Measurements from ENCODE around the gene BIK.

DNA sequence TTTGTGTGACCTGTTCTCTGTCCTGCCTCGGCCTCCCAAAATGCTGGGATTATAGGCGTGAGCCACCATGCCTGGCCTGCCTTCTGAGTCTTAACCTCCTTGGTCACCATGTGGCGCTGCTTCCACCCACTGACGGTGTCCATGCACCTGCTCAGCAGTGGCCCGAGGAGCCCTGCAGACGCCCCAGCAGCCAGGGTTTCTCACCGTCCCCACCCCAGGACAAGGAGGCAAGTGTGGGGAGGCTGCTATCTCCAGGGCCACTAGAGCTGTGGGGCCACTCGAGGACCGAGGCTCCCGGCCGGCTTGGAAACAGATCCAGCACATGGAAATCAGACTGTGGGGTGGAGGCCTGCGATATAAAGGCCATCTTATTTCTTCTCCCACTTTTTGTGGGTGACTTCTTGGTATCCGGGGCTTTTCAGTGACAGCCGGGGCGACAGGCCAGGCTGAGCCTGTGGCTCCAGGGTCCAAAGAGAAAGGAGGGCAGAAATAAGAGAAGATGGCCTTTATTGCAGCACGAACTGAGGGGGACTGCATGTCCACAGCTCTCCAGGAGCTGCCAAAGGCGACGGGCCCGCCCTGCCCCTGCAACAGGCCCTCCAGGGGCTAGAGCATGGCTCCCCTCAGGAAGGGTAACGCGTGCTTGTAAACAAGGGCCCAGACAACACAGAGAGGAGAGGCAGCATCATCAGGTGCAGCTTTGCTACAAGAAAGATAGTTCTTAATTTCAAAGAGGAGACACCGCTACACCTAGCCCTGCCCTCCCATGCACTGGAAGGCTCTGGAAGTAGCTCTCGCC, 55.8 kb downstream of the BIK start:
- TF ChIP-seq POLR2AphosphoS5 (IDR thresholded peaks at IDR 0.05) (no peak), POLR2A (IDR thresholded peaks at IDR 0.05) (no peak)
- TF ChIP-seq, protein P1, sequence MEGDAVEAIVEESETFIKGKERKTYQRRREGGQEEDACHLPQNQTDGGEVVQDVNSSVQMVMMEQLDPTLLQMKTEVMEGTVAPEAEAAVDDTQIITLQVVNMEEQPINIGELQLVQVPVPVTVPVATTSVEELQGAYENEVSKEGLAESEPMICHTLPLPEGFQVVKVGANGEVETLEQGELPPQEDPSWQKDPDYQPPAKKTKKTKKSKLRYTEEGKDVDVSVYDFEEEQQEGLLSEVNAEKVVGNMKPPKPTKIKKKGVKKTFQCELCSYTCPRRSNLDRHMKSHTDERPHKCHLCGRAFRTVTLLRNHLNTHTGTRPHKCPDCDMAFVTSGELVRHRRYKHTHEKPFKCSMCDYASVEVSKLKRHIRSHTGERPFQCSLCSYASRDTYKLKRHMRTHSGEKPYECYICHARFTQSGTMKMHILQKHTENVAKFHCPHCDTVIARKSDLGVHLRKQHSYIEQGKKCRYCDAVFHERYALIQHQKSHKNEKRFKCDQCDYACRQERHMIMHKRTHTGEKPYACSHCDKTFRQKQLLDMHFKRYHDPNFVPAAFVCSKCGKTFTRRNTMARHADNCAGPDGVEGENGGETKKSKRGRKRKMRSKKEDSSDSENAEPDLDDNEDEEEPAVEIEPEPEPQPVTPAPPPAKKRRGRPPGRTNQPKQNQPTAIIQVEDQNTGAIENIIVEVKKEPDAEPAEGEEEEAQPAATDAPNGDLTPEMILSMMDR (IDR thresholded peaks at IDR 0.05): no peak

Data from stomach (tissue), 4 donors.